ENCODE measurements around the gene PUM2.

DNA sequence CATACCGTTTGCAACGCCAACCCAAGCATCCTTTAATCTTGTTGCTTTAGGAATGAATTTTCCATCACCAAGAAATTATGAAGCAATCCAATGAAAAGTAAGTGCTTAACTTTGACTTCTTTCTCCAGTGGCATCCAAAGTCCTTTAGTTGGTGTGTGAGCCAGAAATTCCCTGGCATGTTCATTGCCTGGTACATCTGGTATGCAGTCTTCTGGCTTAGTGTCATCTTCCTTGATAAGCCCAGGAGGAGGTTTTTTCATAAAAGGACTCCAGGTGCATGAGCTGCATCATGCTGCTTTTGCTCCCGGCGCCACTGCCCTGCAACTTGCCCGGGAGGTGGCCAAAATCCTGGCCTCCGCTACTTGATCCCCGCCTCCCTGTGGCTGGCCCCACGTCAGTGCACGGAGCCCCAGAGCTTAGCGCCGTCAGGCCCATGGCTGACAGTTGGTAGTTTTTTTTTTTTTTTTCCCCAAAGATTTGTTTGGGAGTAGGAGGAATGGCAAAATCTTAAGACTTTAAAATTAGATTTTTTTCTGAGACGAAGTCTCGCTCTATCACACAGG, 58.7 kb downstream of the PUM2 start:
- TF ChIP-seq, protein P1, sequence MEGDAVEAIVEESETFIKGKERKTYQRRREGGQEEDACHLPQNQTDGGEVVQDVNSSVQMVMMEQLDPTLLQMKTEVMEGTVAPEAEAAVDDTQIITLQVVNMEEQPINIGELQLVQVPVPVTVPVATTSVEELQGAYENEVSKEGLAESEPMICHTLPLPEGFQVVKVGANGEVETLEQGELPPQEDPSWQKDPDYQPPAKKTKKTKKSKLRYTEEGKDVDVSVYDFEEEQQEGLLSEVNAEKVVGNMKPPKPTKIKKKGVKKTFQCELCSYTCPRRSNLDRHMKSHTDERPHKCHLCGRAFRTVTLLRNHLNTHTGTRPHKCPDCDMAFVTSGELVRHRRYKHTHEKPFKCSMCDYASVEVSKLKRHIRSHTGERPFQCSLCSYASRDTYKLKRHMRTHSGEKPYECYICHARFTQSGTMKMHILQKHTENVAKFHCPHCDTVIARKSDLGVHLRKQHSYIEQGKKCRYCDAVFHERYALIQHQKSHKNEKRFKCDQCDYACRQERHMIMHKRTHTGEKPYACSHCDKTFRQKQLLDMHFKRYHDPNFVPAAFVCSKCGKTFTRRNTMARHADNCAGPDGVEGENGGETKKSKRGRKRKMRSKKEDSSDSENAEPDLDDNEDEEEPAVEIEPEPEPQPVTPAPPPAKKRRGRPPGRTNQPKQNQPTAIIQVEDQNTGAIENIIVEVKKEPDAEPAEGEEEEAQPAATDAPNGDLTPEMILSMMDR (IDR thresholded peaks at IDR 0.05), result no peak
- TF ChIP-seq POLR2A (IDR thresholded peaks at IDR 0.05), result no peak

Measured in tibial nerve (tissue), 3 donors.